Measurements from ENCODE around the gene PNMT. TPM values are rescaled to one million over a fixed set of nuclear protein-coding genes. Genes with fewer than 3 reads are reported as not detected.

Gene PNMT
- polyA plus RNA-seq, 1 donor from 2014 or later: 1.5 TPM

- H3K9me3 ChIP-seq (ENCODE audit: low read length): no peaks in the 10 kb centered on the region
- no peak overlapping the region for H3K9ac ChIP-seq (ENCODE audit: low read length)
- TF ChIP-seq EP300 (conservative IDR thresholded peaks at IDR 0.05; ENCODE audit: poor library complexity, severe bottlenecking): no peak
- no peak for TF ChIP-seq REST (IDR thresholded peaks at IDR 0.05; ENCODE audit: borderline replicate concordance)
- TF ChIP-seq RAD21 (conservative IDR thresholded peaks at IDR 0.05): no peak
- no peak for TF ChIP-seq MXI1 (conservative IDR thresholded peaks at IDR 0.05; ENCODE audit: poor library complexity, severe bottlenecking)
- no peak for TF ChIP-seq SMC3 (conservative IDR thresholded peaks at IDR 0.05; ENCODE audit: poor library complexity)
- TF ChIP-seq CTCF (IDR thresholded peaks at IDR 0.05; ENCODE audit: poor library complexity, severe bottlenecking): no peak
- TF ChIP-seq EZH2 (IDR thresholded peaks at IDR 0.05; ENCODE audit: borderline replicate concordance, insufficient read depth, low read length, poor library complexity, severe bottlenecking): no peak
- no peak for TF ChIP-seq POLR2AphosphoS5 (IDR thresholded peaks at IDR 0.05)
- no peak for TF ChIP-seq TAF1 (IDR thresholded peaks at IDR 0.05; ENCODE audit: low read depth)
- no peaks in the 10 kb centered on the region for H3F3A ChIP-seq (ENCODE audit: insufficient read depth, low read length, poor library complexity, severe bottlenecking)
- H3K79me2 ChIP-seq (replicated peaks; ENCODE audit: insufficient read depth, low read length): no peaks in the 10 kb centered on the region
- H3K27me3 ChIP-seq (ENCODE audit: insufficient read depth, low read depth, low read length): no peaks in the 10 kb centered on the region
- no peak overlapping the region for H3K4me2 ChIP-seq (ENCODE audit: low read length)
- H3K27ac ChIP-seq (ENCODE audit: low read length): no peak overlapping the region
- no peaks in the 10 kb centered on the region for H4K20me1 ChIP-seq (ENCODE audit: insufficient read depth)
- no peak overlapping the region for H3K4me3 ChIP-seq (ENCODE audit: low read length)
- H3K36me3 ChIP-seq (ENCODE audit: insufficient read depth, low read length): no peaks in the 10 kb centered on the region
- no peaks in the 10 kb centered on the region for H3K9me2 ChIP-seq (ENCODE audit: insufficient read depth, low read length)
- no peak overlapping the region for H2AFZ ChIP-seq (ENCODE audit: low read depth, low read length)
These were observed 37.6 kb downstream of the PNMT start for GRCh38 chr17:39705786-39706348.

DNA sequence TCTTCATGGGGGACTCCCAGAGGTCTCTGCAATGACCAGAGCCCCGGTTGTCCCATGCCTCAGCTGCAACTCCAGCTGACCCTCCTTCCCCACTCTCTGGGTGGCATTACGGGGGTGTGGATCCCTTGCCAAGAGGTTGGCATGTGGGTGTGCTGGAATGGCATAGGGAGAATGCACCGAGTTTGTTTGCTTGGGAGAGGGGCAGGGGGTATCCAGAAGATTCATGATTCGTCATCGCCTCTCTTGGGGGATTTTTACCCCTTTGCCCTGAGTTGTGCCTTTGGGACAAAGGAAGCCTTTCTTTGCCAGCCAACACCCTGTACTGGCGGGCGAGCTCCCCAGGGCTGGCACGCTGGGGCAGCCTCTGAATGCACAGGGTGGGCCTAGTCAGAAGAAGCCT is 38.1 kb downstream of the PNMT start:
- no peak overlapping the region for H3K4me2 ChIP-seq (ENCODE audit: low read length)
- no peak for TF ChIP-seq MXI1 (conservative IDR thresholded peaks at IDR 0.05; ENCODE audit: poor library complexity, severe bottlenecking)
- no peak for TF ChIP-seq EZH2 (IDR thresholded peaks at IDR 0.05; ENCODE audit: borderline replicate concordance, insufficient read depth, low read length, poor library complexity, severe bottlenecking)
- TF ChIP-seq CTCF (IDR thresholded peaks at IDR 0.05; ENCODE audit: poor library complexity, severe bottlenecking): no peak
- TF ChIP-seq POLR2AphosphoS5 (IDR thresholded peaks at IDR 0.05): no peak
- TF ChIP-seq SMC3 (conservative IDR thresholded peaks at IDR 0.05; ENCODE audit: poor library complexity): no peak
- TF ChIP-seq RAD21 (conservative IDR thresholded peaks at IDR 0.05): no peak
- TF ChIP-seq EP300 (conservative IDR thresholded peaks at IDR 0.05; ENCODE audit: poor library complexity, severe bottlenecking): no peak
- TF ChIP-seq TAF1 (IDR thresholded peaks at IDR 0.05; ENCODE audit: low read depth): no peak
- no peak for TF ChIP-seq REST (IDR thresholded peaks at IDR 0.05; ENCODE audit: borderline replicate concordance)
- H3K79me2 ChIP-seq (replicated peaks; ENCODE audit: insufficient read depth, low read length): no peaks in the 10 kb centered on the region
- H3K27me3 ChIP-seq (ENCODE audit: insufficient read depth, low read depth, low read length): no peaks in the 10 kb centered on the region
- no peaks in the 10 kb centered on the region for H3K9me2 ChIP-seq (ENCODE audit: insufficient read depth, low read length)
- no peak overlapping the region for H3K27ac ChIP-seq (ENCODE audit: low read length)
- H4K20me1 ChIP-seq (ENCODE audit: insufficient read depth): no peaks in the 10 kb centered on the region
- no peaks in the 10 kb centered on the region for H3K36me3 ChIP-seq (ENCODE audit: insufficient read depth, low read length)
- H3K9me3 ChIP-seq (ENCODE audit: low read length): no peaks in the 10 kb centered on the region
- no peak overlapping the region for H2AFZ ChIP-seq (ENCODE audit: low read depth, low read length)
- H3K4me3 ChIP-seq (ENCODE audit: low read length): no peak overlapping the region
- no peak overlapping the region for H3K9ac ChIP-seq (ENCODE audit: low read length)
- no peaks in the 10 kb centered on the region for H3F3A ChIP-seq (ENCODE audit: insufficient read depth, low read length, poor library complexity, severe bottlenecking)

Measured in neural cell (in vitro differentiated cells).